GM19099 (cell line): ENCODE data around the gene UBE2L3.
A peak's percentile ranks its signal among the peaks of the same experiment; 100 is the strongest.
"Not testable (repeated sequence)": the region's sequence is repeated elsewhere in the genome, so short reads cannot be mapped to it uniquely, and the experiment has no call there.

Experiments used
- POLR2A ChIP-seq: IDR thresholded peaks from 3 replicates; pipeline ENCODE4 v1.6.1; 2011; ENCODE audit warnings: low read depth; ENCODE audit not compliant: insufficient read length; ENCODE audit errors: extremely low read depth

Gene UBE2L3

DNA sequence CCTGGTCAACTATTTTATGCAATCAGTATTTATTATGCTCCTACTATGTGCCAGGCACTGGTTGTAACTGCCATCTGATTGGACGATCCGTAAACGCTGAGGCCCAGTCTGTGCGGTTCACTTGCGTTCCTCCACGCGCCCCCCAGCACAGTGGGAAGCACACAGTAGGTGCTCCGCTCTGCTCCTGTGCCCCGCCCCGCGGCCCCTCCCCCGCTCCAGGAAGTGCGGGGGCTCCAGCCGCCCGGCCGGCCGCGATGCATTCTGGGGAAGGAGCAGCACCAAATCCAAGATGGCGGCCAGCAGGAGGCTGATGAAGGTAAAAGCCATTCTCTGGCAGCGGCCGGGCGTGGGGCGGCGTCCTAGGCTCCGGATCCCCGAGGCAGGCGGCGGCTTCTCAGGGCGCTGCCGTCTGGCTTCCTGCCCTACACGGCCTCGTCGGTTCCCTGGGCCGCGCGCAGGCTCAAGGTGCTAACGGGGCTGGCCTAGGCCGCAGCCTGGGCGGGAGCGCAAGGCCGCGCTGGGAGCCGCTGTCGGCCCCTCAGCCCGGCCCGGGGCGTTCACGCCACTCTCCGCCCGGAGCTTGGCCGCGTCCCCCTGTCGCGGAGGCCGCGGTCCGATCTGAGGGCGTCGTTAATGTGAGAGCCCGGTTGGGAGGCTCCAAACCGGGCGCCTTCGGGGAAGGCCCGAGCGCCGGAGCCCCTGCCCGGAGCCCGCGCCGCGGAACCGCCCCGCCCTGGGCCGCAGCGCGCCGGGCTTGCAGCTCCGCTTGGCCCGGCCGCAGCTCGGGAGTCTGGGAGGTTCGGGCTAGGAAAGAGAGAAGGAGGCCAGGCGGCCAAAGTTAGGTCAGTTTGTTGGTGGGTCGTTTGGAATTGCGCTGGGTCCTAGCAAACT, at the start of gene UBE2L3:
UBE2L3 (plus strand) TSS at position 259 of the 891 bp plus-strand sequence; CDS start at position 290, 31 bp downstream.
- TF ChIP-seq POLR2A, result peak; percentile 87

DNA sequence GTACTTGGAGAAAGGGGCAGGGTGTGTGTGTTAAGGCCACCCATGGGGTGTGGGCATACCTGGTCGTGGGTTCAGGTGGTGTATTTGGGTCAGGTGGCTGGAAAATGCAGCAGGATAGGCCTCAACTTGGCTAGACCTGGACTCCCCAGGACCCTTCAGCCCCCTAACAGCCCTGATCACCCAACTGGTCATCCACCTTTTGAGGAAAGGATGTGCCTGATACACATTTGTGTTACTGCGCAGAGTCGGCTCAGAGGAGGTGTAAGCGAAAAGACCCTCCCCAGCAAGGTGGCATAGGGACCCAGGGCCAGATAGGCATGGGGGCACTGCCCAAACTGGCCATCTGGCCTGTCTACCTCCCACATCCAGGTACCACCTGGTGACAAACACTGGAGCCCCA, 16.2 kb upstream of the UBE2L3 start, which contains the start of gene RIMBP3C:
RIMBP3C (minus strand) TSS at position 101 of the 400 bp plus-strand sequence. CDS start 485 bp downstream, outside the sequence.
- not testable (repeated sequence) for TF ChIP-seq POLR2A

DNA sequence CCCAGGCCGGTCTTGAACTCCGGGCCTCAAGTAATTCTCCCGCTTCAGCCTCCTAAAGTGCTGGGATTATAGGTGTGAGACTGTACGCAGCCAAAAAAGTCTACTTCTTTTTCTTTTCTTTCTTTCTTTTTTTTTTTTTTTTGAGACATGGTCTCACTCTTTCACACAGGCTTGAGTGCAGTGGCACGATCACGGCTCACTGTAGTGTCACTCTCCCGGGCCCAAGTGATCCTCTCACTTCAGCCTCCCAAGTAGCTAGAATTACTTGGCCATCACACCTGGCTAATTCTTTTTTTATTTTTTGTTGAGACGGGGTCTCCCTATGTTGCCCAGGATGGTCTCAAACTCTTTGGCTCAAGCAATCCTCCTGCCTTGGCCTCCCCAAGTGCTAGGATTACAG, 3.6 kb upstream of the UBE2L3 start:
- no peak for TF ChIP-seq POLR2A

DNA sequence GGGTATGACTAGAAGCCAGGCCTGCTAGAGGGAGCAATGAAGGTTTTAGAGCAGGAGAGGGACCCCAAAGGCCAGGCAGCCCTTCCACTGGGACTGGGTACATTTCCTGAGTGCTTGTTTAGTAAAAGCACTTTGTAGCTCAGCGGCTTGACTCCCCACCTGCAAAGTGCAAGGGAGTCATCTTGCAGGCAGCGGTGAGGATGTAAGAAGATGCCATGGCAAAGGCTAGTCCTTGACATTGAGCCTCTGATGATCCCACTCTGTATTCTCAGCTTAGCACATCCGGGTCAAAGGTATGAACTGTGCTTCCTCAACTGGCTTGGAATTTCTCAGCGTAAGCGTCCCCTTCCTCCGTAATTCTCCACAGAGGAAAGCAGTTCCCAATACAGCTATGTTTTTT, 3.1 kb upstream of the UBE2L3 start:
- TF ChIP-seq POLR2A, result no peak

DNA sequence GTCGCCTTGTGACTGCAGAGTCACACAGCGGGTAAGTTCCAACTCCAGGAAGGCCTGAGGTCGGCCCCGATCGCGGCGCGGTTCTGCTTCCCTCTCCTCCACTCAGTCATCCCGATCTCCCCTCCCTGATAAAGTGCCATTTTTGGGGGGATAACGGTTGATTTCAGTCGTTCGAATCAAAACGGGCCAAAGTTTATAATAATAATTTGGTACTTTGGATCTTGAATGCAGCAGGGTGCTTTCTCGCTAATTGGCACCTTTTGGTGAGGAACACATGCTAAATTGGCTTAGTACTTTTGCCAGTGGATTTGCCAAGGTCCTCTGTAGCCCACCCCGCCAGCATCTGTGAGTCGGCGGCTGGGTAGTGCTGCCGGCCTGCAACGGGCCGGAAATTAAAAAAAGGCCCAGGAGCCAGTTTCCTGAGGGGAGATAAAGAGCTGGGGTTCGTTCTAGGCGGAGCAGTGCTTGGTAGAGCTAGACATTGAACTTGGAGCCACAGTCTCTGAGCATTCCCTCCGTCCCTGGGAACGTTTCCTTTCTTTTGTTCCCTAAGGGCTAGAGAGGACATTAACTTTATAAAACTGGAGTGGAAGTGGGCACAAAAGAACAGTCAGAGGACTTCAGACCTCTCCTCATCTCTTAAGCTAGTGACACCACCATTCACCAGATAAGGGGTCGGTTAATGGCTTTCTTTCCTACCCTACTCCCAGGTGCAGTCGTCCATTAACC, 997 bp downstream of the UBE2L3 start:
- no peak for TF ChIP-seq POLR2A

DNA sequence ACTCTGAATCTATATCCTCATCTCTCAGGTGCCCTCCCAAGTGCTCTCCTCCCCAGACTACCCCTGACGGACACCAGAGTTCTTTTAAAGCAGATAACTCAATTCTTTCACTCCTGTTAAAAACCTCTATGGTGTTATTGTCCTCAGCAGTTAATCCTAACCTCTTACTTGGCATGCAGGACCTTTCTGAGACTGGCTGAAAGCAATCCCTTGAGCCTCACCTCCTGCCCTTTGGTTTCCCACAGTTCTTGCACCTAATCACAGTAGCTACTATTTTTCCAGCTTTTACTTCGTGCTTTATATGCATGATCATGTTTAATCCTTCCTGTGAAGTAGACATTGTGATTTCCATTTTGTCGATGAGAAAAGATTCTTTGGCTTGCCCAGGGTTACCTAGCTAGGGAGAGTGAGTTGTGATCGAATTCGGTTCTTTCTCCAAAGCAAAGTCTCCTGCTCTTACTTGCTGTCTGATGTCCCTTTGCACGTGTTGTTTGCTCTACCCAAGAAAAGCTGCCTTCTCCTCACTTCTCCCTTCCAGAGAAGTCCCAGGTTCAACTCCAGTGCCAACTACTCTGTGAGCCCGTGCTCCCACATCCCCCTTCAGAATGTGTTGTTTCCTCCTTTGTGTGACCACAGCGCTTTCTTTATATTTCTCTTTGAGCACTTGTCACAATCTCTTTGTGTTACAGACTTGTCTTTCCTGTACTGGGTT, 2.1 kb downstream of the UBE2L3 start:
- no peak for TF ChIP-seq POLR2A

DNA sequence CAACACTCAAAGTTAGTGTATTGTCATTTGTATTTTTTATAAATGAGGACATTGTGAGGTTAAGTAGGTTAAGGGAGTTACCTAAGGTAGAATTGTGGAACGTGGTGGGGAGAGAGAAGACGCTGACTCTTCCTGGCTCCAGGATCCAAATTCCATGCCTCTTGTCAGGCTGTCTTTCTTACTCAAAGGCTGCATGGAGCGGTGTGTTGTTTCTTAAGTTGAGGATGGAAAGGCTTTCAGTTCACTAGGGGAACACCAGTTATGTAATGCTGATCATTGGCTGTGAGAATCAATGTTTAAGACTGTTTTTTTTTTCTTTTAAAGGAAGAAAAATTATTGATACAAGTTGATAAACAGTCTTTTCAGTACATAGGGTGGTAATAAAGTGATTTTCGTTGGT, 2.9 kb downstream of the UBE2L3 start:
- TF ChIP-seq POLR2A, result no peak

DNA sequence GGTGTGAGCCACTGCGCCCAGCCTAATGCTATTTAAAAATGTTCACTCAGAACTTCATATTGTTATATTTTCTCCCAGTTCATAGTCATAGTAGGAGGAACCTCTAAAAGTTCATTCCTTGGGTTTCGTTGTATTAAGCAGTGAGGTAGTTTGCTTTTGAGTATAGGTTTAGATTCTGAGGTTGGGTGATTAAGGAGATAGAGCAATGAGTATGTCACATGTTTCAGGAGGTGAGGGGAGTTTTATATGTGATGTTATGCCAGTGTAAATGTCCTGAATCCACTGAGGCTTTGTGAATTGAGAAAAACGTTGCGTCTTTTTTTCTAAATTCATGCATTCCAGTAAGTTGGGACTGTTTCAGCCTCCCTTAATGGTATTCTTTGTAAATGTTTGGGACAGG, 4.2 kb downstream of the UBE2L3 start:
- TF ChIP-seq POLR2A, result no peak

DNA sequence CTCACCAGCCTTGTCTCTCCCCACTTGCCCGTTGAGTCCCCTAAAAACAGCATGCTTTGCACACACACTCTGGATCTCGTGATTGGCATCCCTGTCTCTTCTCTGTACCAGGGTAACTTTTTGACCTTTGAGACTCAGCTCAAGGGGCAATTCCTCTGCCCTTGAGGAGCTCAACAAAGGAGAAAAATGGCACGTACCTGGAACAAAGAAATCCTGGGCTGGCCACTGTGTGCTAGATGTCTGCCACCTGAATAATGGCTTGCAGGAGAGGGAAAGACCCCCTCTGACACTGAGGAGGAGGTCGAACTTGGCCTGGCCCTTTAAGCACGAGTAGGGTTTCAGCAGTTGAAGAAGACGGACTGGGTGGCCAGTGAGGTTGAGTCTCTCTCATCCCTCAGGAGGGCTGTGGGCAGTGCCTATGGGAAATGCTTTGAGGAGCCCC, 5.8 kb downstream of the UBE2L3 start:
- no peak for TF ChIP-seq POLR2A

DNA sequence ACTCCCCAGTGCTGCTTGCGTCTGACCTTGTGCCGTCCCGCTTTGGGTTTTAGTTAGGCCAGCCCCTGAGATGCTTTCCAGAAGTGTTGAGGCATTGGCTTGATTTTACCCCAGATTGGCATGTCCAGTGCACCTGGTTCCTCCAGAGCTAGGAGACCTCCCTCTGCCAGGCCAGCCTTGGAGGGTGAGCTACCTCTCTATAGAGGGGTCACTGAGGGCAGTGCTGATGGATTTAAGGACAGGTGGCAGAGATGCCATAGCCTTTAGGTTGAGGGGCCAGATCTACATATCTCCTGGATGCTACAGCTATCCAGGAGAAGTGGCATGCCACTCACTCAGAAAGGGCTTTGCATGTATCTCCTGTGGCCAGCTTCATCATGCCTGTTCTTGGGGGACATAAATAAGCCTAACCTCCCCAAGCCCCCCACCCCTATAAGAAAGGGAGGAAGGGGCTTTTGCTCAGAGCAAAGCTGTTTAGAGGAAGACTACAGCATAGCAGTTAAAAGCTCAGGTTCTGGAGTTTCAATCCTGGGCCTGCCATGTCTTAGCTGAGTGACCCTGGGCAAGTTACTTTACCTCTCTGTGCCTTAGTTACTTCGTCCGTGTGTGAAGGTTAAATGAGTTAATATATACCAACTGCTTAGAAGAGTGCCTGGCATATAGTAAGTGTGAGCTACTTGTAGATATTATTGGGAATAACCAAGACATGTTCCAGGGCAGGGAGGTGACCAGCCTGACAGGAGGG, 6.4 kb downstream of the UBE2L3 start:
- no peak for TF ChIP-seq POLR2A

DNA sequence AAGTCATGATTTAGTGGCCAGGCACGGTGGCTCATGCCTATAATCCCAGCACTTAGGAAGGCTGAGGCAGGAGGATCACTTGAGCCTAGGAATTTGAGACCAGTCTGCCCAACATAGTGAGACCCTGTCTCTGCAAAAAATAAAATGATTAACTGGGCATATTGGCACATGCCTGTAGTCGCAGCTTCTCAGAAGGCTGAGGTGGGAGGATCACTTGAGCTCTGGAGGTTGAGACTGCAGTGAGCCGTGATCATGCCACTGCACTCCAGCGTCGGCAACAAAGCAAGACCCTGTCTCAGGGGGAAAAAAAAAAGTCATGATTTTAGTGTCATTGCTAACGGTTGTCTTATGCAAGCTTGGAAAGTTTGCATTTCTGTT, 11.9 kb downstream of the UBE2L3 start:
- no peak for TF ChIP-seq POLR2A

DNA sequence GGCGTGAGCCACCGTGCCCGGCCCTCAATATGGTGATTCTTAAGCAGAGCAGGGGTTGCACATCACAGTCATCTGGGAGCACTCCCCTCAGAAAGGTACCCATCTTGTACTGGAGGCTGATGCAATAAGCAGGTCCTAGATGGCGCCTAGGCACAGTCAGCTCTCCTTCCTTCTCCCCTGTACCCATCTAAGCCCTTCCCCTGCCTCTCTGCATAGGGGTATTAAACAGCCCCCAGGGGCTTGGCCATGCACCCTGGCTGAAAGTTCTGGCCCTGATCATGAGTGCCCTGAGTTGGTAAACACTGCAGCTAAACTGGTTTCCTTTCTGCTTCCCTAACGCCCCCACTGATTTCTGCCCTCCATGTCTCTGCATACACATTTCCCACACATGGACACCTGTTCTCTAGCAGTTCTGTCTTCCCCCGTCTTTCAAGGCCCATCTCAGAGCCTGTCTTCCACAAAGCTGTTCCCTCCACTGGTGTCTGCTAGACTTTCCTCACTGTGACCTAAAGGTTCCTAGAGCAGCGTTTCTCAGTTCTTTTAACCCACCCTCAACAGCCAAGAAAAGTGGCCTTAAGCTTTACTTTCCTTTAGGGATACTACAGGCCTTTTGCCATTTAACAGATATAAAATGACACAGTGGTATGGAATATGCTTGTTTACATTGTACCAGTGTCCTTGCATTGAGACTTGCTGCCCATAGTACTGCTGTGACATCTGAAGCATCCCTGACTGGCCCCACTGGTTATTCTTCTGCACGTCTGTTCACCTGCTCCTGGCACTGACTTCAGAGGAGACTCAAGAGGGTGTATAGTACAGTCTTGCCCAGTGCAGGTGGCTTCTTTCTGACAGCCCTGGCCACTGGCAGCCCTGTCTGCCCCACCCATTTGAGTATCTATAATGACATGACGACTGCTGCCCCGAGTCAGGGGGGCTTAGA, 15.6 kb downstream of the UBE2L3 start:
- TF ChIP-seq POLR2A, result no peak

DNA sequence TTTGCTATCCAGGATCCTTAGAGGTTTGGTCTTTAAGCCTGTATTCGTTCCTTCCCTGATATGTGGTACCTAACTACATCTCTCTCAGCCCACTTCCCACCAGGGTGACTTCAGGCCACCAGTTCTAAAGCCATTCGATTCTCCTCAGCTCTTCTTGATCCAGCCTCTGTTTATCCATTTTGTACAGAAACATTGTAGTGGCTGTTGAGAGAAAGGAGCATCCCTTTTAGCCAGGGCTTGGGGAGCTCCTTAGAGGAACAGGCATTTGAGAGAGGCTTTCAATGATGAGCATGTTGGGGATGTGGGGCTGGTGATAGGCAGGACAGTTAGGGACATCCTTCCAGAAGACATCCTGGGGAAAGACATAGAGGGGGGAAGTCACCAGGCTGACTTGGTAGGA, 17.9 kb downstream of the UBE2L3 start:
- no peak for TF ChIP-seq POLR2A
